ENCODE measurements around the gene KCND3.

DNA sequence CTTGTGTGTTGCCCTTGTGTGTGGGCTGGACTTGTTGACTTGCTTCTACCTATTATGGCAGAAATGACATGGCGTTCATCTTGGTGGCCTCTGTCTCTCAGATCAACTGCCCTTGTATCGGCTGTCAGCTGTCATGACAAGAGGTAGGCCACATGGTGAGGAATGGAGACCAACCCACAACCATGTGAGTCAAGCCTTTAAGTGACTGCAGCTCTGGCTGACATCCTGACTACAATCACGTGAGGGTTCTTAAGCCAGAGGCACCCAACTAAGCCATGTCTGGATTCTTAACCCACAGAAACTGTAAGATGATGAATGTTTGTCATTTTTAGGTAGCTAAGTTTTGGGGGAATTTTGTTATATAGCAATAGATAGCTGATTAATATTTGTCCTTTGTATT, 82.1 kb downstream of the KCND3 start:
- TF ChIP-seq, protein P1, sequence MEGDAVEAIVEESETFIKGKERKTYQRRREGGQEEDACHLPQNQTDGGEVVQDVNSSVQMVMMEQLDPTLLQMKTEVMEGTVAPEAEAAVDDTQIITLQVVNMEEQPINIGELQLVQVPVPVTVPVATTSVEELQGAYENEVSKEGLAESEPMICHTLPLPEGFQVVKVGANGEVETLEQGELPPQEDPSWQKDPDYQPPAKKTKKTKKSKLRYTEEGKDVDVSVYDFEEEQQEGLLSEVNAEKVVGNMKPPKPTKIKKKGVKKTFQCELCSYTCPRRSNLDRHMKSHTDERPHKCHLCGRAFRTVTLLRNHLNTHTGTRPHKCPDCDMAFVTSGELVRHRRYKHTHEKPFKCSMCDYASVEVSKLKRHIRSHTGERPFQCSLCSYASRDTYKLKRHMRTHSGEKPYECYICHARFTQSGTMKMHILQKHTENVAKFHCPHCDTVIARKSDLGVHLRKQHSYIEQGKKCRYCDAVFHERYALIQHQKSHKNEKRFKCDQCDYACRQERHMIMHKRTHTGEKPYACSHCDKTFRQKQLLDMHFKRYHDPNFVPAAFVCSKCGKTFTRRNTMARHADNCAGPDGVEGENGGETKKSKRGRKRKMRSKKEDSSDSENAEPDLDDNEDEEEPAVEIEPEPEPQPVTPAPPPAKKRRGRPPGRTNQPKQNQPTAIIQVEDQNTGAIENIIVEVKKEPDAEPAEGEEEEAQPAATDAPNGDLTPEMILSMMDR (IDR thresholded peaks at IDR 0.05) = no peak
- no peak for TF ChIP-seq POLR2A (IDR thresholded peaks at IDR 0.05)

Measured in thyroid gland (tissue), 4 donors.